ENCODE measurements around the gene PPP1R12A. TPM values are rescaled to one million over a fixed set of nuclear protein-coding genes. Genes with fewer than 3 reads are reported as not detected.
"Not testable (repeated sequence)": the region's sequence is repeated elsewhere in the genome, so short reads cannot be mapped to it uniquely, and the experiment has no call there.

Gene PPP1R12A
- polyA plus RNA-seq, 1 experiment = 107 TPM

- POLR2A ChIA-PET = no interaction called here
Observed at GRCh38 chr12:79978692-79979091, 43.8 kb upstream of the PPP1R12A start.

DNA sequence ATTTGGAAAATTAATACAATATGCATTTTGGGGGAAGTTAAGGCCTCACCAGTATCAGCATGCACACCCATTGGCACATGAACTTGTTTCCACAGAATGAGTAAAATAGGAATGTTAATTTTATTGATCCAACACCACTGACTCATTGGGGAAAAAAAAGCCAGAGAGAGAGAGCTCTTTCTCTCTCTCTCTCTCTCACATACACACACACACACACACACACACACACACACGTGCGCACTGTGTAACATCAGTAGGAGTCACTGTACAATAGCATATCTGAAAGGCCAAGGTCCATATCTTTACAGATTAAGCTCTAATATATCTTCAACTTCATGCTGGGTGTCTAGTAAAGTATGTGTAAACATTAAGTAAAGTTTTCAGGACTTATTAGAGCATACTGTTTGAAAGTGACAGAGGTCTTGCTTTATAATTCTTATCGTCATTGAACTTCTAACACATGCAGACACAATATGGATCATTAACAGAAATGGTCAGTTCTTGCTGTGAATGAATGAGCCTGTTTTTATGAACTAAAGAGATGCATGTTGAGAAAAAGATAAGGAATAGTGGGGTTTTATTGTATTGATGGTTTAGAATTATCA is 43.1 kb upstream of the PPP1R12A start:
- H3K27me3 ChIP-seq (ENCODE audit: control insufficient read depth, insufficient read depth, low read length); H3K27ac ChIP-seq (ENCODE audit: low read depth, low read length); H3K9me3 ChIP-seq (ENCODE audit: control insufficient read depth, insufficient read depth, low read length); POLR2A ChIA-PET; DNase-seq (ENCODE audit: low read depth, low spot score); H3K4me3 ChIP-seq (ENCODE audit: low read depth, low read length): not testable (repeated sequence)
- CTCF ChIA-PET = interaction anchor here (0.6 kb wide), 1 partner anchor 209 kb away, joined by 3 read pairs; no protein-coding TSS in a partner anchor

More at GRCh38 chr12:79978692-79979091, 43.8 kb upstream of the PPP1R12A start:
- CTCF ChIA-PET = interaction anchor here (0.6 kb wide), 1 partner anchor 209 kb away, joined by 3 read pairs; no protein-coding TSS in a partner anchor
- Histone ChIP-seq H3K27me3 (ENCODE audit: control insufficient read depth, insufficient read depth, low read length) (no peaks in the 10 kb centered on the region), H3K9me3 (ENCODE audit: control insufficient read depth, insufficient read depth, low read length) (no peaks in the 10 kb centered on the region), H3K4me3 (ENCODE audit: low read depth, low read length) (no peak overlapping the region), H3K27ac (ENCODE audit: low read depth, low read length) (no peak overlapping the region)
- TF ChIP-seq CTCF (IDR thresholded peaks at IDR 0.05; ENCODE audit: low read depth, low read length) = no peak
- no peak for DNase-seq (ENCODE audit: low read depth, low spot score)

DNA sequence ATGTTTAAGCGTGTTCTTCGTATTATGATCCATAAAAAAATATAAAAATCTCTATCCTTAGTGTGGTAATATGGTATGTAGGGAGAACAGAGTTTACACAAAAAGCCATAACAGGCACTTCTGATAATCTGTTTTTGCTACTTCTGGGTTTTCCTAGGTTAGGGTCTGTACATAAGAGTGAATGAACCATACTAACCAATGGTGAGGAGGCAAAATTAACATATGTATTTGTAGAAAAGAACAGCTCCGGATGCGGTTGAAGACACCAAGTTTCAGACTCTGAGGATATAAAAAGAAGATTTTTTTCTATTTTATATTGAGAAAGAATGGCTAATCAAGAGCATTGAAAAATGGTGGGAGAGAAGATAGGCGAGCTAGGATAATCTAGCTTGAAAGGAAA is 40.2 kb upstream of the PPP1R12A start:
- ChIA-PET POLR2A (no interaction called here), CTCF (interaction anchor here (1.0 kb wide), 1 partner anchor 12 kb away, joined by 3 read pairs; no protein-coding TSS in a partner anchor)
- Histone ChIP-seq H3K27ac (ENCODE audit: low read depth, low read length) (no peak overlapping the region), H3K27me3 (ENCODE audit: control insufficient read depth, insufficient read depth, low read length) (no peaks in the 10 kb centered on the region), H3K4me3 (ENCODE audit: low read depth, low read length) (no peak overlapping the region), H3K9me3 (ENCODE audit: control insufficient read depth, insufficient read depth, low read length) (no peaks in the 10 kb centered on the region)
- DNase-seq (ENCODE audit: low read depth, low spot score) = no peak
- TF ChIP-seq CTCF (IDR thresholded peaks at IDR 0.05; ENCODE audit: low read depth, low read length) = no peak

DNA sequence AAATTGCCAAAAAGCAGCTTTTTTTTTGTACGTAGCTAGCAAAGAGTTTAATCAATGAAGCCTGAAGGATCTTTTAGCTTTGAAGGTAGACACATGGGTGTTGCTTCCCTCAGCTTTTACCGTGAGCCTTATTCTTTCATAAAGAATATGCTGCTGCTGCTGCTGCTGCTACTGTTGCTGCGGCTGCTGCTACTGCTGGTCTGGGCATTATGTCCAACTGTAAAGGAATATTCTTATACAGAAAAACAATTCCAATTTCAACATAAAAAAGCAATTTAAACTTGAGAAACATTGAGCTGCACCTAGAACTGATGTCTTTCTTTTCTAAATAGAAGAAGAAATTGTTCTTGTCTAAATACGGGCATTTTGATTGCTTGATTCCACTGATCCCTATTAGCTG is 38.9 kb upstream of the PPP1R12A start:
- no peak for TF ChIP-seq CTCF (IDR thresholded peaks at IDR 0.05; ENCODE audit: low read depth, low read length)
- Histone ChIP-seq H3K9me3 (ENCODE audit: control insufficient read depth, insufficient read depth, low read length) (no peaks in the 10 kb centered on the region), H3K27ac (ENCODE audit: low read depth, low read length) (no peak overlapping the region), H3K4me3 (ENCODE audit: low read depth, low read length) (no peak overlapping the region), H3K27me3 (ENCODE audit: control insufficient read depth, insufficient read depth, low read length) (no peaks in the 10 kb centered on the region)
- no peak for DNase-seq (ENCODE audit: low read depth, low spot score)
- ChIA-PET POLR2A (no interaction called here), CTCF (no interaction called here)

GRCh38 chr12:79964100-79964627 is 29.3 kb upstream of the PPP1R12A start:
- ChIA-PET CTCF (no interaction called here), POLR2A (interaction anchor here (0.6 kb wide), 1 partner anchor 61 kb away, joined by 6 read pairs; no protein-coding TSS in a partner anchor)
- H3K9me3 ChIP-seq (ENCODE audit: control insufficient read depth, insufficient read depth, low read length) = no peaks in the 10 kb centered on the region
- no peak for DNase-seq (ENCODE audit: low read depth, low spot score)
- no peak overlapping the region for H3K27ac ChIP-seq (ENCODE audit: low read depth, low read length)
- H3K27me3 ChIP-seq (ENCODE audit: control insufficient read depth, insufficient read depth, low read length) = no peaks in the 10 kb centered on the region
- H3K4me3 ChIP-seq (ENCODE audit: low read depth, low read length) = no peak overlapping the region
- no peak for TF ChIP-seq CTCF (IDR thresholded peaks at IDR 0.05; ENCODE audit: low read depth, low read length)

Measured in AG04450 (cell line).